ENCODE results near the gene NFATC3. TPM values are rescaled to one million over a fixed set of nuclear protein-coding genes. Genes with fewer than 3 reads are reported as not detected.
A peak's percentile ranks its signal among the peaks of the same experiment; 100 is the strongest.

NFATC3 gene
- total and polyA plus RNA-seq, 4 donors = 13.5 to 69.6 (median 35.7) TPM

GRCh38 chr16:68087688-68088087 is 2.5 kb downstream of the NFATC3 start:
- H3K4me3 ChIP-seq = no peak overlapping the region
- WGBS, 2 donors = 52 to 80% methylated on average over 2 of the region's 2 CpGs

GRCh38 chr16:68088130-68088972 is 3.2 kb downstream of the NFATC3 start:
- no peak overlapping the region for H3K4me3 ChIP-seq
- ATAC-seq (ENCODE audit: insufficient read depth, low FRiP score) = no peak
- no peak for TF ChIP-seq CTCF (IDR thresholded peaks at IDR 0.05; ENCODE audit: control extremely low read depth, extremely low read depth)
- no peak for DNase-seq
- H3K27ac ChIP-seq (ENCODE audit: low read depth in 1 of 2, low read length in 1 of 2) = no peak overlapping the region
- peaks cover 10 to 39% (median 15%) of the 10 kb centered on the region in 5 donors for H3K4me1 ChIP-seq (ENCODE audit: control insufficient read depth in 5 of 5, insufficient read depth in 5 of 5, low read length in 5 of 5)
- H3K27me3 ChIP-seq (ENCODE audit: control insufficient read depth in 3 of 3, insufficient read depth in 3 of 3, low read length in 2 of 3) = no peaks in the 10 kb centered on the region
- peak overlapping the region in 1 of 2 donors; percentile 11 for H3K9ac ChIP-seq (ENCODE audit: insufficient read depth in 1 of 2, low read length in 2 of 2)
- no peaks in the 10 kb centered on the region for H3K9me3 ChIP-seq (ENCODE audit: control insufficient read depth in 4 of 4, insufficient read depth in 3 of 4, low read length in 3 of 4)
- WGBS, 2 donors = 80 to 85% methylated on average over 9 of the region's 9 CpGs
- peaks cover 0 to 3% (median 0%) of the 10 kb centered on the region in 4 donors for H3K36me3 ChIP-seq (ENCODE audit: control insufficient read depth in 4 of 4, insufficient read depth in 4 of 4, low read length in 4 of 4)

More at GRCh38 chr16:68087688-68088087, 2.5 kb downstream of the NFATC3 start:
- H3K9me3 ChIP-seq (ENCODE audit: control insufficient read depth in 4 of 4, insufficient read depth in 3 of 4, low read length in 3 of 4) = no peaks in the 10 kb centered on the region
- ATAC-seq (ENCODE audit: insufficient read depth, low FRiP score) (no peak), DNase-seq (no peak)
- no peak overlapping the region for H3K27ac ChIP-seq (ENCODE audit: low read depth in 1 of 2, low read length in 1 of 2)
- peaks cover 0 to 3% (median 0%) of the 10 kb centered on the region in 4 donors for H3K36me3 ChIP-seq (ENCODE audit: control insufficient read depth in 4 of 4, insufficient read depth in 4 of 4, low read length in 4 of 4)
- H3K4me1 ChIP-seq (ENCODE audit: control insufficient read depth in 5 of 5, insufficient read depth in 5 of 5, low read length in 5 of 5) = peaks cover 9 to 40% (median 17%) of the 10 kb centered on the region in 5 donors
- peak overlapping the region in 1 of 2 donors; percentile 11 for H3K9ac ChIP-seq (ENCODE audit: insufficient read depth in 1 of 2, low read length in 2 of 2)
- TF ChIP-seq CTCF (IDR thresholded peaks at IDR 0.05; ENCODE audit: control extremely low read depth, extremely low read depth) = no peak
- no peaks in the 10 kb centered on the region for H3K27me3 ChIP-seq (ENCODE audit: control insufficient read depth in 3 of 3, insufficient read depth in 3 of 3, low read length in 2 of 3)

GRCh38 chr16:68089067-68089466 is 3.9 kb downstream of the NFATC3 start:
- H3K4me3 ChIP-seq = no peak overlapping the region
- no peaks in the 10 kb centered on the region for H3K27me3 ChIP-seq (ENCODE audit: control insufficient read depth in 3 of 3, insufficient read depth in 3 of 3, low read length in 2 of 3)
- peaks cover 0 to 3% (median 0%) of the 10 kb centered on the region in 4 donors for H3K36me3 ChIP-seq (ENCODE audit: control insufficient read depth in 4 of 4, insufficient read depth in 4 of 4, low read length in 4 of 4)
- WGBS, 2 donors = 77 to 86% methylated on average over 4 of the region's 4 CpGs
- TF ChIP-seq CTCF (IDR thresholded peaks at IDR 0.05; ENCODE audit: control extremely low read depth, extremely low read depth) = no peak
- H3K27ac ChIP-seq (ENCODE audit: low read depth in 1 of 2, low read length in 1 of 2) = no peak overlapping the region
- H3K9me3 ChIP-seq (ENCODE audit: control insufficient read depth in 4 of 4, insufficient read depth in 3 of 4, low read length in 3 of 4) = no peaks in the 10 kb centered on the region
- ATAC-seq (ENCODE audit: insufficient read depth, low FRiP score) (no peak), DNase-seq (no peak)
- peaks cover 6 to 32% (median 13%) of the 10 kb centered on the region in 5 donors for H3K4me1 ChIP-seq (ENCODE audit: control insufficient read depth in 5 of 5, insufficient read depth in 5 of 5, low read length in 5 of 5)
- peak overlapping the region in 1 of 2 donors; percentile 29 for H3K9ac ChIP-seq (ENCODE audit: insufficient read depth in 1 of 2, low read length in 2 of 2)
